ENCODE results near the gene ANKRD2.

ANKRD2 gene

GRCh38 chr10:97537186-97537869 lies 35.3 kb upstream of the ANKRD2 start:
- H3K4me1 ChIP-seq (ENCODE audit: control insufficient read depth, insufficient read depth, low read length): peaks cover 22% of the 10 kb centered on the region
- H3K9me3 ChIP-seq (ENCODE audit: control insufficient read depth, insufficient read depth, low read length): no peaks in the 10 kb centered on the region
- H3K36me3 ChIP-seq (ENCODE audit: control insufficient read depth, insufficient read depth, low read length): no peaks in the 10 kb centered on the region
- H3K27me3 ChIP-seq (ENCODE audit: control insufficient read depth, insufficient read depth, low read length): no peaks in the 10 kb centered on the region
- H3K27ac ChIP-seq (ENCODE audit: low read depth, low read length): no peak overlapping the region
- no peak overlapping the region for H3K4me3 ChIP-seq (ENCODE audit: low read depth, low read length)
- no peak overlapping the region for H3K9ac ChIP-seq (ENCODE audit: low read depth, low read length)

- peaks cover 22% of the 10 kb centered on the region for H3K4me1 ChIP-seq (ENCODE audit: control insufficient read depth, insufficient read depth, low read length)
Measured at GRCh38 chr10:97538411-97538810, 34.2 kb upstream of the ANKRD2 start.

GRCh38 chr10:97538839-97539238 lies 33.7 kb upstream of the ANKRD2 start:
- no peak overlapping the region for H3K9ac ChIP-seq (ENCODE audit: low read depth, low read length)
- H3K27me3 ChIP-seq (ENCODE audit: control insufficient read depth, insufficient read depth, low read length): no peaks in the 10 kb centered on the region
- H3K9me3 ChIP-seq (ENCODE audit: control insufficient read depth, insufficient read depth, low read length): no peaks in the 10 kb centered on the region
- H3K36me3 ChIP-seq (ENCODE audit: control insufficient read depth, insufficient read depth, low read length): no peaks in the 10 kb centered on the region
- H3K4me1 ChIP-seq (ENCODE audit: control insufficient read depth, insufficient read depth, low read length): peaks cover 22% of the 10 kb centered on the region
- no peak overlapping the region for H3K4me3 ChIP-seq (ENCODE audit: low read depth, low read length)
- no peak overlapping the region for H3K27ac ChIP-seq (ENCODE audit: low read depth, low read length)

More at GRCh38 chr10:97538411-97538810, 34.2 kb upstream of the ANKRD2 start:
- Histone ChIP-seq H3K27ac (ENCODE audit: low read depth, low read length) (no peak overlapping the region), H3K9ac (ENCODE audit: low read depth, low read length) (no peak overlapping the region), H3K4me3 (ENCODE audit: low read depth, low read length) (no peak overlapping the region), H3K36me3 (ENCODE audit: control insufficient read depth, insufficient read depth, low read length) (no peaks in the 10 kb centered on the region), H3K9me3 (ENCODE audit: control insufficient read depth, insufficient read depth, low read length) (no peaks in the 10 kb centered on the region), H3K27me3 (ENCODE audit: control insufficient read depth, insufficient read depth, low read length) (no peaks in the 10 kb centered on the region)

GRCh38 chr10:97539523-97540200 lies 32.9 kb upstream of the ANKRD2 start:
- H3K27me3 ChIP-seq (ENCODE audit: control insufficient read depth, insufficient read depth, low read length): no peaks in the 10 kb centered on the region
- no peaks in the 10 kb centered on the region for H3K36me3 ChIP-seq (ENCODE audit: control insufficient read depth, insufficient read depth, low read length)
- H3K9me3 ChIP-seq (ENCODE audit: control insufficient read depth, insufficient read depth, low read length): no peaks in the 10 kb centered on the region
- peaks cover 22% of the 10 kb centered on the region for H3K4me1 ChIP-seq (ENCODE audit: control insufficient read depth, insufficient read depth, low read length)
- peak overlapping the region; percentile 61 for H3K27ac ChIP-seq (ENCODE audit: low read depth, low read length)
- no peak overlapping the region for H3K4me3 ChIP-seq (ENCODE audit: low read depth, low read length)
- no peak overlapping the region for H3K9ac ChIP-seq (ENCODE audit: low read depth, low read length)

GRCh38 chr10:97540669-97541500 lies 31.7 kb upstream of the ANKRD2 start:
- Histone ChIP-seq H3K27me3 (ENCODE audit: control insufficient read depth, insufficient read depth, low read length) (no peaks in the 10 kb centered on the region), H3K4me3 (ENCODE audit: low read depth, low read length) (no peak overlapping the region), H3K4me1 (ENCODE audit: control insufficient read depth, insufficient read depth, low read length) (peaks cover 22% of the 10 kb centered on the region), H3K36me3 (ENCODE audit: control insufficient read depth, insufficient read depth, low read length) (no peaks in the 10 kb centered on the region), H3K9ac (ENCODE audit: low read depth, low read length) (no peak overlapping the region), H3K9me3 (ENCODE audit: control insufficient read depth, insufficient read depth, low read length) (no peaks in the 10 kb centered on the region), H3K27ac (ENCODE audit: low read depth, low read length) (peak overlapping the region; percentile 42)

GRCh38 chr10:97542169-97543024 lies 30.2 kb upstream of the ANKRD2 start:
- H3K36me3 ChIP-seq (ENCODE audit: control insufficient read depth, insufficient read depth, low read length): no peaks in the 10 kb centered on the region
- H3K9ac ChIP-seq (ENCODE audit: low read depth, low read length): no peak overlapping the region
- H3K9me3 ChIP-seq (ENCODE audit: control insufficient read depth, insufficient read depth, low read length): no peaks in the 10 kb centered on the region
- peak overlapping the region; percentile 93 for H3K27ac ChIP-seq (ENCODE audit: low read depth, low read length)
- H3K4me3 ChIP-seq (ENCODE audit: low read depth, low read length): no peak overlapping the region
- peaks cover 22% of the 10 kb centered on the region for H3K4me1 ChIP-seq (ENCODE audit: control insufficient read depth, insufficient read depth, low read length)
- no peaks in the 10 kb centered on the region for H3K27me3 ChIP-seq (ENCODE audit: control insufficient read depth, insufficient read depth, low read length)

GRCh38 chr10:97543025-97543546 lies 29.5 kb upstream of the ANKRD2 start:
- Histone ChIP-seq H3K36me3 (ENCODE audit: control insufficient read depth, insufficient read depth, low read length) (no peaks in the 10 kb centered on the region), H3K9me3 (ENCODE audit: control insufficient read depth, insufficient read depth, low read length) (no peaks in the 10 kb centered on the region), H3K4me1 (ENCODE audit: control insufficient read depth, insufficient read depth, low read length) (peaks cover 24% of the 10 kb centered on the region), H3K27ac (ENCODE audit: low read depth, low read length) (peak overlapping the region; percentile 93), H3K27me3 (ENCODE audit: control insufficient read depth, insufficient read depth, low read length) (no peaks in the 10 kb centered on the region), H3K4me3 (ENCODE audit: low read depth, low read length) (no peak overlapping the region), H3K9ac (ENCODE audit: low read depth, low read length) (no peak overlapping the region)

- no peak overlapping the region for H3K9ac ChIP-seq (ENCODE audit: low read depth, low read length)
- no peak overlapping the region for H3K27ac ChIP-seq (ENCODE audit: low read depth, low read length)
- no peaks in the 10 kb centered on the region for H3K36me3 ChIP-seq (ENCODE audit: control insufficient read depth, insufficient read depth, low read length)
- H3K4me3 ChIP-seq (ENCODE audit: low read depth, low read length): no peak overlapping the region
- H3K4me1 ChIP-seq (ENCODE audit: control insufficient read depth, insufficient read depth, low read length): peaks cover 29% of the 10 kb centered on the region
- no peaks in the 10 kb centered on the region for H3K27me3 ChIP-seq (ENCODE audit: control insufficient read depth, insufficient read depth, low read length)
- H3K9me3 ChIP-seq (ENCODE audit: control insufficient read depth, insufficient read depth, low read length): no peaks in the 10 kb centered on the region
Measured at GRCh38 chr10:97546456-97547270, 25.9 kb upstream of the ANKRD2 start.

- Histone ChIP-seq H3K27ac (ENCODE audit: low read depth, low read length) (no peak overlapping the region), H3K4me1 (ENCODE audit: control insufficient read depth, insufficient read depth, low read length) (peaks cover 24% of the 10 kb centered on the region), H3K9me3 (ENCODE audit: control insufficient read depth, insufficient read depth, low read length) (no peaks in the 10 kb centered on the region), H3K9ac (ENCODE audit: low read depth, low read length) (no peak overlapping the region), H3K36me3 (ENCODE audit: control insufficient read depth, insufficient read depth, low read length) (no peaks in the 10 kb centered on the region), H3K27me3 (ENCODE audit: control insufficient read depth, insufficient read depth, low read length) (no peaks in the 10 kb centered on the region), H3K4me3 (ENCODE audit: low read depth, low read length) (no peak overlapping the region)
Measured at GRCh38 chr10:97547271-97547600, 25.3 kb upstream of the ANKRD2 start.

- Histone ChIP-seq H3K4me1 (ENCODE audit: control insufficient read depth, insufficient read depth, low read length) (peaks cover 21% of the 10 kb centered on the region), H3K27me3 (ENCODE audit: control insufficient read depth, insufficient read depth, low read length) (no peaks in the 10 kb centered on the region), H3K36me3 (ENCODE audit: control insufficient read depth, insufficient read depth, low read length) (no peaks in the 10 kb centered on the region), H3K9me3 (ENCODE audit: control insufficient read depth, insufficient read depth, low read length) (no peaks in the 10 kb centered on the region), H3K4me3 (ENCODE audit: low read depth, low read length) (no peak overlapping the region), H3K27ac (ENCODE audit: low read depth, low read length) (no peak overlapping the region), H3K9ac (ENCODE audit: low read depth, low read length) (no peak overlapping the region)
Measured at GRCh38 chr10:97547962-97548361, 24.6 kb upstream of the ANKRD2 start.

Data from HUES48 (cell line).